ENCODE data around the gene SLCO2A1. TPM values are rescaled to one million over a fixed set of nuclear protein-coding genes. Genes with fewer than 3 reads are reported as not detected.

Gene SLCO2A1
- total and polyA plus RNA-seq, 8 donors = 34.7 to 180 (median 57.6) TPM

- TF ChIP-seq, protein P1, sequence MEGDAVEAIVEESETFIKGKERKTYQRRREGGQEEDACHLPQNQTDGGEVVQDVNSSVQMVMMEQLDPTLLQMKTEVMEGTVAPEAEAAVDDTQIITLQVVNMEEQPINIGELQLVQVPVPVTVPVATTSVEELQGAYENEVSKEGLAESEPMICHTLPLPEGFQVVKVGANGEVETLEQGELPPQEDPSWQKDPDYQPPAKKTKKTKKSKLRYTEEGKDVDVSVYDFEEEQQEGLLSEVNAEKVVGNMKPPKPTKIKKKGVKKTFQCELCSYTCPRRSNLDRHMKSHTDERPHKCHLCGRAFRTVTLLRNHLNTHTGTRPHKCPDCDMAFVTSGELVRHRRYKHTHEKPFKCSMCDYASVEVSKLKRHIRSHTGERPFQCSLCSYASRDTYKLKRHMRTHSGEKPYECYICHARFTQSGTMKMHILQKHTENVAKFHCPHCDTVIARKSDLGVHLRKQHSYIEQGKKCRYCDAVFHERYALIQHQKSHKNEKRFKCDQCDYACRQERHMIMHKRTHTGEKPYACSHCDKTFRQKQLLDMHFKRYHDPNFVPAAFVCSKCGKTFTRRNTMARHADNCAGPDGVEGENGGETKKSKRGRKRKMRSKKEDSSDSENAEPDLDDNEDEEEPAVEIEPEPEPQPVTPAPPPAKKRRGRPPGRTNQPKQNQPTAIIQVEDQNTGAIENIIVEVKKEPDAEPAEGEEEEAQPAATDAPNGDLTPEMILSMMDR (IDR thresholded peaks at IDR 0.05) = no peak
- DNase-seq = no peak
- H3K4me3 ChIP-seq = no peak overlapping the region
Measured at GRCh38 chr3:133997871-133998635, 31.7 kb downstream of the SLCO2A1 start.

GRCh38 chr3:133996996-133997395 is 32.7 kb downstream of the SLCO2A1 start:
- Histone ChIP-seq H3K27ac (no peak overlapping the region), H3K4me1 (peaks cover 0 to 11% of the 10 kb centered on the region in 2 donors), H3K27me3 (no peaks in the 10 kb centered on the region), H3K36me3 (no peaks in the 10 kb centered on the region), H3K4me3 (no peak overlapping the region), H3K9me3 (no peaks in the 10 kb centered on the region)
- intact Hi-C loops (cut with DNase I) = no loop called here
- TF ChIP-seq, protein P1 (IDR thresholded peaks at IDR 0.05) = no peak
- ATAC-seq (no peak), DNase-seq (no peak)

More at GRCh38 chr3:133997871-133998635, 31.7 kb downstream of the SLCO2A1 start:
- intact Hi-C loops (cut with DNase I) = no loop called here
- Histone ChIP-seq H3K4me1 (peaks cover 0 to under 1% of the 10 kb centered on the region in 2 donors), H3K27me3 (no peaks in the 10 kb centered on the region), H3K36me3 (no peaks in the 10 kb centered on the region), H3K27ac (no peak overlapping the region), H3K9me3 (no peaks in the 10 kb centered on the region)
- no peak for ATAC-seq

DNA sequence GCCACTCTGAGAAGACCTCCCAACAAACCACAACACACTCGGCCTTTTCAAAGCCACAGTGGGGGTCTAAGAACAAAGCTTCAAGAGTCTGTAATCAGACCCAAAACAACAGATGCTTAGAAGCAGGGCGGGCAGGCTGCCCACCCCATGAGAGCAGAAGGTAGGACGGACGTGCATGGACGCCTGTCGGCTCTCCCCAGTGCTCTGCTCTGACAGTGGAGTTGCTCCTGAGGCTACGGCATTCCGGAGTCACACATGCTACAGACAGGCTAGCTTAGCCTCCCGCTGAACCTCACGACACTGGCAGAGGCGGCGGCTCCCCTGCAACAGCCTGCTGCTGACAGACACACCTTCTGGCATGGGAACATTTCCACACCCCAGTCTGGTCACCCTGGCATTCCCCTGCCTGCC is 33.5 kb downstream of the SLCO2A1 start:
- intact Hi-C loops (cut with DNase I) = no loop called here
- no peak for DNase-seq
- Histone ChIP-seq H3K9me3 (no peaks in the 10 kb centered on the region), H3K27me3 (no peaks in the 10 kb centered on the region), H3K27ac (no peak overlapping the region), H3K4me3 (no peak overlapping the region), H3K4me1 (peaks cover 0 to 15% of the 10 kb centered on the region in 2 donors), H3K36me3 (no peaks in the 10 kb centered on the region)
- ATAC-seq = no peak
- TF ChIP-seq, protein P1 (IDR thresholded peaks at IDR 0.05) = no peak

- H3K27ac ChIP-seq = no peak overlapping the region
- ATAC-seq (no peak), DNase-seq (no peak)
- no peaks in the 10 kb centered on the region for H3K9me3 ChIP-seq
- H3K4me1 ChIP-seq = peaks cover 0 to 21% of the 10 kb centered on the region in 2 donors
- intact Hi-C loops (cut with DNase I) = no loop called here
- H3K36me3 ChIP-seq = no peaks in the 10 kb centered on the region
- no peak overlapping the region for H3K4me3 ChIP-seq
- TF ChIP-seq, protein P1 (IDR thresholded peaks at IDR 0.05) = no peak
- H3K27me3 ChIP-seq = no peaks in the 10 kb centered on the region
Measured at GRCh38 chr3:133995264-133995663, 34.5 kb downstream of the SLCO2A1 start.

DNA sequence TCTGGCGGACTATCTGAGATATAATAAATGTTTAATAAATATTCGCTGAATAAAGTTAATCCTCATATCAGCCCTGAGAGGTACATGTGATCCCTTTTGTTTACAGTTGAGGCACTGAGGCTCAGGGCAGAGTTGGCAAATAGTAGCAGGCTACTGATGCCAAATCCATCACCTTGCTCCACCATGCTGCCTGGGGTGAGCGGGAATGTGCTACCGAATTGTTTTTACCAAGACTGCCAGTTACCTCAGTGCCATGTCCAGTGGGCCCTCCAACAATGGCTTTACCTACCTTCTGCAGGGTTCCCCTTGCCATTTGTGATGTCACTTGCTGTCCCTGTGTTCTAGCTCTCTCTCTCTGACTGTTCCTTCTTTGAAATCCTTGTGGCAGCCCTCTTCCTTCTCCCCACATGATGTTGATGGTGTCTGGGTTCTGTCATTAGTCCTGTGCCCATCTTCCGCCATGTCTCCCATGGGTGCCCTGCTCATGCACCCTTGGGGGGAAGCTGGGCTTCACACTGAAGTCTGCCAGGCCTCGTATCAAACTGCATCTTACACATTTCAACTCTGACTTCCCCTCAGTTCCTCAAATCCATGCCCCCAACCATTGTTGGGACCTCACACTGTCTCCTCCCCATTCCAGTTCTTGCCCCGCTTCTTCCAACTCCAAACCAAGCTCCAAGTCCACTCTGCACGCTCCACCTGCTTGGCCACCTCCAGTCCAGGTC is 35.4 kb downstream of the SLCO2A1 start:
- H3K4me1 ChIP-seq = peaks cover 0 to 21% of the 10 kb centered on the region in 2 donors
- intact Hi-C loops (cut with DNase I) = no loop called here
- no peak overlapping the region for H3K4me3 ChIP-seq
- DNase-seq (no peak), ATAC-seq (no peak)
- TF ChIP-seq, protein P1 (IDR thresholded peaks at IDR 0.05) = no peak
- H3K9me3 ChIP-seq = no peaks in the 10 kb centered on the region
- H3K36me3 ChIP-seq = no peaks in the 10 kb centered on the region
- H3K27ac ChIP-seq = no peak overlapping the region
- H3K27me3 ChIP-seq = no peaks in the 10 kb centered on the region
